Esophagus (tissue), 2 donors: Measurements from ENCODE around the gene KMT2D. TPM values are rescaled to one million over a fixed set of nuclear protein-coding genes. Genes with fewer than 3 reads are reported as not detected.

Source experiments
- H3K27ac ChIP-seq, 2 donors: one replicate each; pipeline ENCODE4 v1.5.1; 2013; ENCODE audit warnings: low read depth in 2 of 2, mild to moderate bottlenecking in 2 of 2, inconsistent platforms in 1 of 2, low read length in 1 of 2, moderate library complexity in 1 of 2
- H3K27me3 ChIP-seq, 2 donors: one replicate each; pipeline ENCODE4 v1.6.1; 2013; ENCODE audit warnings: low read length in 2 of 2, control low read depth in 1 of 2, mild to moderate bottlenecking in 1 of 2; ENCODE audit not compliant: insufficient read depth in 2 of 2, control insufficient read depth in 1 of 2
- H3K36me3 ChIP-seq, 2 donors: one replicate each; pipeline ENCODE4 v1.6.1; 2013; ENCODE audit warnings: low read length in 1 of 2; ENCODE audit not compliant: control insufficient read depth in 2 of 2, insufficient read depth in 2 of 2
- H3K4me1 ChIP-seq, 2 donors: one replicate each; pipeline ENCODE4 v1.6.1; 2013; ENCODE audit warnings: low read length in 1 of 2; ENCODE audit not compliant: control insufficient read depth in 2 of 2, insufficient read depth in 2 of 2
- H3K4me3 ChIP-seq, 2 donors: one replicate each; pipeline ENCODE4 v1.5.1; 2013; ENCODE audit warnings: low read length in 2 of 2, mild to moderate bottlenecking in 2 of 2, low read depth in 1 of 2, moderate library complexity in 1 of 2
- H3K9me3 ChIP-seq, 2 donors: one replicate each; pipeline ENCODE4 v1.6.1; 2013; ENCODE audit warnings: mild to moderate bottlenecking in 2 of 2, low read depth in 1 of 2, low read length in 1 of 2, moderate library complexity in 1 of 2; ENCODE audit not compliant: control insufficient read depth in 2 of 2, insufficient read depth in 1 of 2
- WGBS, 2 donors: extraction: QIAGEN DNeasy Blood & Tissue Kit; methylation state at CpG; one replicate each; pipeline ENCODE4 v1.1.7; 2013; 5-methylcytosine and 5-hydroxymethylcytosine counted together
- polyA plus RNA-seq, 2 donors: library from polyadenylated mRNA; stranded (reverse); fragments of 200-250 nt; gene quantifications; one replicate each; pipeline ENCODE4 v1.2.3, GENCODE V29; 2013
- donor health status: healthy with polysubstance abuse.
- donor health status: Bipolar disorder and iron deficiency.

Gene KMT2D
- polyA plus RNA-seq, 2 donors: 13.2 to 46.6 TPM

GRCh38 chr12:49046129-49046895, 14.3 kb downstream of the KMT2D start:
- WGBS, 2 donors: 90% methylated on average over 12 of the region's 12 CpGs
- Histone ChIP-seq H3K9me3 (no peaks in the 10 kb centered on the region), H3K27me3 (no peaks in the 10 kb centered on the region)

GRCh38 chr12:49044660-49045059, 15.9 kb downstream of the KMT2D start:
- Histone ChIP-seq H3K27me3 (no peaks in the 10 kb centered on the region), H3K36me3 (peaks cover 56 to 82% of the 10 kb centered on the region in 2 donors), H3K27ac (peak overlapping the region in 1 of 2 donors; percentile 5), H3K9me3 (no peaks in the 10 kb centered on the region), H3K4me1 (no peaks in the 10 kb centered on the region), H3K4me3 (no peak overlapping the region)
- 96 to 98% methylated on average over 12 of the region's 12 CpGs for WGBS, 2 donors

More at GRCh38 chr12:49046129-49046895, 14.3 kb downstream of the KMT2D start:
- H3K4me3 ChIP-seq: no peak overlapping the region
- H3K4me1 ChIP-seq: no peaks in the 10 kb centered on the region
- no peak overlapping the region for H3K27ac ChIP-seq
- peaks cover 43 to 84% of the 10 kb centered on the region in 2 donors for H3K36me3 ChIP-seq

- Histone ChIP-seq H3K27me3 (no peaks in the 10 kb centered on the region), H3K36me3 (peaks cover 59 to 82% of the 10 kb centered on the region in 2 donors), H3K4me1 (no peaks in the 10 kb centered on the region), H3K27ac (no peak overlapping the region), H3K4me3 (no peak overlapping the region), H3K9me3 (no peaks in the 10 kb centered on the region)
- 55 to 59% methylated on average over 11 of the region's 11 CpGs for WGBS, 2 donors
These were observed 16.7 kb downstream of the KMT2D start for GRCh38 chr12:49043856-49044258.

GRCh38 chr12:49043241-49043640, 17.4 kb downstream of the KMT2D start:
- no peak overlapping the region for H3K4me3 ChIP-seq
- 90 to 97% methylated on average over 4 of the region's 4 CpGs for WGBS, 2 donors
- H3K4me1 ChIP-seq: no peaks in the 10 kb centered on the region
- no peak overlapping the region for H3K27ac ChIP-seq
- no peaks in the 10 kb centered on the region for H3K9me3 ChIP-seq
- no peaks in the 10 kb centered on the region for H3K27me3 ChIP-seq
- peaks cover 55 to 83% of the 10 kb centered on the region in 2 donors for H3K36me3 ChIP-seq

GRCh38 chr12:49041881-49042484, 18.6 kb downstream of the KMT2D start:
- Histone ChIP-seq H3K4me3 (no peak overlapping the region), H3K27me3 (no peaks in the 10 kb centered on the region), H3K36me3 (peaks cover 59 to 89% of the 10 kb centered on the region in 2 donors), H3K4me1 (no peaks in the 10 kb centered on the region), H3K27ac (no peak overlapping the region), H3K9me3 (no peaks in the 10 kb centered on the region)
- 84 to 87% methylated on average over 18 of the region's 18 CpGs for WGBS, 2 donors

- H3K36me3 ChIP-seq: peaks cover 57 to 86% of the 10 kb centered on the region in 2 donors
- H3K4me1 ChIP-seq: no peaks in the 10 kb centered on the region
- no peaks in the 10 kb centered on the region for H3K27me3 ChIP-seq
- WGBS, 2 donors: 92 to 94% methylated on average over 26 to 31 of the region's 31 CpGs
- H3K4me3 ChIP-seq: no peak overlapping the region
- H3K27ac ChIP-seq: no peak overlapping the region
- H3K9me3 ChIP-seq: no peaks in the 10 kb centered on the region
These were observed 19.3 kb downstream of the KMT2D start for GRCh38 chr12:49041036-49041880.

GRCh38 chr12:49040364-49040855, 20.2 kb downstream of the KMT2D start:
- no peak overlapping the region for H3K4me3 ChIP-seq
- H3K27ac ChIP-seq: no peak overlapping the region
- no peaks in the 10 kb centered on the region for H3K4me1 ChIP-seq
- peaks cover 52 to 79% of the 10 kb centered on the region in 2 donors for H3K36me3 ChIP-seq
- WGBS, 2 donors: 96% methylated on average over 14 of the region's 14 CpGs
- no peaks in the 10 kb centered on the region for H3K27me3 ChIP-seq
- no peaks in the 10 kb centered on the region for H3K9me3 ChIP-seq

- H3K9me3 ChIP-seq: no peaks in the 10 kb centered on the region
- H3K36me3 ChIP-seq: peaks cover 48 to 77% of the 10 kb centered on the region in 2 donors
- no peaks in the 10 kb centered on the region for H3K27me3 ChIP-seq
- H3K4me1 ChIP-seq: no peaks in the 10 kb centered on the region
- H3K4me3 ChIP-seq: no peak overlapping the region
- no peak overlapping the region for H3K27ac ChIP-seq
- 93 to 95% methylated on average over 30 of the region's 30 CpGs for WGBS, 2 donors
These were observed 20.9 kb downstream of the KMT2D start for GRCh38 chr12:49039421-49040363.
